Testis (tissue), 2 donors: Measurements from ENCODE around the gene ADAMTS14.

Experiments used
- CTCF ChIP-seq, 3 experiments: fragments of 450-650 bp in 2 of 3; fragments of 200-600 bp in 1 of 3; sonication (generic) in 1 of 3; IDR thresholded peaks; one replicate each; pipeline ENCODE4 v1.5.1; 2016 to 2019; ENCODE audit warnings: antibody characterized with exemption in 3 of 3, mild to moderate bottlenecking in 2 of 3, moderate library complexity in 1 of 3
- POLR2A ChIP-seq: fragments of 450-650 bp; IDR thresholded peaks from one replicate; pipeline ENCODE4 v1.6.1; 2017; ENCODE audit warnings: antibody characterized with exemption, mild to moderate bottlenecking, moderate library complexity

- TF ChIP-seq POLR2A (no peak), CTCF (IDR thresholded peaks at IDR 0.05) (no peak)
Observed at GRCh38 chr10:70752571-70752970, 80.3 kb downstream of the ADAMTS14 start.
